ENCODE measurements around the gene UNG. TPM values are rescaled to one million over a fixed set of nuclear protein-coding genes. Genes with fewer than 3 reads are reported as not detected.

Gene UNG
- total RNA-seq = 29.6 and 30.3 TPM in 2 replicates

GRCh38 chr12:109097435-109098182, at the start of gene UNG:
Gene UNG, plus strand, starts transcription at chr12:109097597. Its CDS starts 83 bp downstream, at chr12:109097680.

GRCh38 chr12:109052414-109053323, 44.7 kb upstream of the UNG start, which contains the start of gene USP30:
Gene USP30, plus strand, starts transcription at chr12:109052576. Its CDS starts 103 bp downstream, at chr12:109052679.

GRCh38 chr12:109093022-109093918, 4.1 kb upstream of the UNG start, which contains the start of gene ALKBH2:
Gene ALKBH2, minus strand, starts transcription at chr12:109093472. Its CDS starts 686 bp downstream, at chr12:109092786.

GRCh38 chr12:109115758-109116610, 18.6 kb downstream of the UNG start, which contains the start of gene ACACB:
Gene ACACB, plus strand, starts transcription at chr12:109116587. Its CDS starts 22,819 bp downstream, at chr12:109139406.

Other genes starting within 250 kb of the UNG start
- 19.7 and 22.7 TPM in 2 replicates for gene SSH1, start 240.0 kb upstream of the UNG start, total RNA-seq
- not detected in 2 replicates for gene DAO, start 217.5 kb upstream of the UNG start, total RNA-seq
- gene SVOP, start 76.5 kb upstream of the UNG start, total RNA-seq = not detected in 2 replicates
- gene USP30, start 45.0 kb upstream of the UNG start, total RNA-seq = 11.1 and 12.1 TPM in 2 replicates
- 18.0 and 23.7 TPM in 2 replicates for gene ALKBH2, start 4.1 kb upstream of the UNG start, total RNA-seq
- gene ACACB, start 19.0 kb downstream of the UNG start, total RNA-seq = 2.6 and 3.4 TPM in 2 replicates
- not detected in 2 replicates for gene FOXN4, start 211.7 kb downstream of the UNG start, total RNA-seq

Data from epithelial cell of alveolus of lung (primary cell).